PC-9 (cell line): ENCODE data around the gene POFUT2. TPM values are rescaled to one million over a fixed set of nuclear protein-coding genes. Genes with fewer than 3 reads are reported as not detected.

Source experiments
- BruUV-seq: library from RNA; stranded (reverse); fragments of 400-500 nt; replicated peaks from 2 replicates; lab custom pipeline; 2021; lab: Mats Ljungman, UMichigan
- CTCF ChIA-PET: fragments of 300-600 bp; sonication (Branson Sonifier 250); formaldehyde crosslinking; loops from one replicate; lab custom pipeline; 2022; ENCODE audit warnings: antibody characterized with exemption; lab: Charles Lee
- POLR2A ChIA-PET: fragments of 300-600 bp; sonication (Branson Sonifier 250); formaldehyde crosslinking; loops from one replicate; lab custom pipeline; 2022; ENCODE audit warnings: antibody characterized with exemption; ENCODE audit not compliant: unreplicated experiment; lab: Charles Lee
- DNase-seq, 2 experiments: peaks; one replicate each; pipeline versions ENCODE4 v3.0.0 to v3.0.0-alpha.2; 2015 to 2022; ENCODE audit warnings: mixed read lengths in 1 of 2
- H2AFZ ChIP-seq: fragments of 200-600 bp; sonication (generic); 2 replicates; pipeline ENCODE4 v1.8.1; 2017; ENCODE audit warnings: antibody characterized with exemption
- H3F3A ChIP-seq: fragments of 200-600 bp; sonication (generic); 2 replicates; pipeline ENCODE4 v1.8.1; 2017; ENCODE audit warnings: antibody characterized with exemption, mild to moderate bottlenecking, low read depth; ENCODE audit not compliant: insufficient read depth
- H3K27ac ChIP-seq: fragments of 200-600 bp; sonication (generic); 2 replicates; pipeline ENCODE4 v1.6.1; 2016; ENCODE audit warnings: mixed run types
- H3K27me3 ChIP-seq: fragments of 200-600 bp; sonication (generic); 2 replicates; pipeline ENCODE4 v1.6.1; 2016; ENCODE audit warnings: low read depth, mixed run types; ENCODE audit not compliant: insufficient read depth
- H3K36me3 ChIP-seq: fragments of 200-600 bp; sonication (generic); 2 replicates; pipeline ENCODE4 v1.6.1; 2016; ENCODE audit warnings: low read depth, mixed run types
- H3K4me1 ChIP-seq: fragments of 200-600 bp; sonication (generic); replicated peaks from 2 replicates; pipeline ENCODE4 v1.6.1; 2016; ENCODE audit warnings: mixed run types; ENCODE audit not compliant: insufficient read depth
- H3K4me2 ChIP-seq: fragments of 200-600 bp; sonication (generic); 2 replicates; pipeline ENCODE4 v1.6.1; 2017; ENCODE audit warnings: mixed run types
- H3K4me3 ChIP-seq: fragments of 200-600 bp; sonication (generic); 2 replicates; pipeline ENCODE4 v1.6.1; 2016; ENCODE audit warnings: mixed run types
- H3K79me2 ChIP-seq: fragments of 200-600 bp; sonication (generic); 2 replicates; pipeline ENCODE4 v1.6.1; 2017; ENCODE audit warnings: low read depth, mixed run types
- H3K9me2 ChIP-seq: fragments of 200-600 bp; sonication (generic); 2 replicates; pipeline ENCODE4 v1.8.1; 2017; ENCODE audit warnings: mild to moderate bottlenecking; ENCODE audit not compliant: insufficient read depth
- H3K9me3 ChIP-seq: fragments of 200-600 bp; sonication (generic); 2 replicates; pipeline ENCODE4 v1.8.1; 2016; ENCODE audit warnings: low read depth; ENCODE audit not compliant: insufficient read depth
- H4K20me1 ChIP-seq: fragments of 200-600 bp; sonication (generic); 2 replicates; pipeline ENCODE4 v1.8.1; 2017; ENCODE audit not compliant: insufficient read depth
- CTCF ChIP-seq: fragments of 200-600 bp; sonication (generic); conservative IDR thresholded peaks from 2 replicates; pipeline ENCODE4 v1.6.1; 2017; ENCODE audit warnings: mixed run types, antibody characterized with exemption, mild to moderate bottlenecking, moderate library complexity
- EZH2 ChIP-seq: fragments of 200-600 bp; sonication (generic); IDR thresholded peaks from 2 replicates; pipeline ENCODE4 v1.8.0; 2017; ENCODE audit warnings: antibody characterized with exemption, low read depth
- intact Hi-C: fragments of 100-400 bp; cut with micrococcal nuclease; formaldehyde crosslinking; loops from one replicate; pipeline ENCODE4 v1.10.0; 2022; ENCODE audit not compliant: unreplicated experiment
- total RNA-seq: library from RNA; stranded (reverse); gene quantifications from 2 replicates; pipeline ENCODE4 v1.2.3, GENCODE V29; 2021

The POFUT2 gene
- total RNA-seq, 1 experiment from 2014 or later, result 32.6 TPM

DNA sequence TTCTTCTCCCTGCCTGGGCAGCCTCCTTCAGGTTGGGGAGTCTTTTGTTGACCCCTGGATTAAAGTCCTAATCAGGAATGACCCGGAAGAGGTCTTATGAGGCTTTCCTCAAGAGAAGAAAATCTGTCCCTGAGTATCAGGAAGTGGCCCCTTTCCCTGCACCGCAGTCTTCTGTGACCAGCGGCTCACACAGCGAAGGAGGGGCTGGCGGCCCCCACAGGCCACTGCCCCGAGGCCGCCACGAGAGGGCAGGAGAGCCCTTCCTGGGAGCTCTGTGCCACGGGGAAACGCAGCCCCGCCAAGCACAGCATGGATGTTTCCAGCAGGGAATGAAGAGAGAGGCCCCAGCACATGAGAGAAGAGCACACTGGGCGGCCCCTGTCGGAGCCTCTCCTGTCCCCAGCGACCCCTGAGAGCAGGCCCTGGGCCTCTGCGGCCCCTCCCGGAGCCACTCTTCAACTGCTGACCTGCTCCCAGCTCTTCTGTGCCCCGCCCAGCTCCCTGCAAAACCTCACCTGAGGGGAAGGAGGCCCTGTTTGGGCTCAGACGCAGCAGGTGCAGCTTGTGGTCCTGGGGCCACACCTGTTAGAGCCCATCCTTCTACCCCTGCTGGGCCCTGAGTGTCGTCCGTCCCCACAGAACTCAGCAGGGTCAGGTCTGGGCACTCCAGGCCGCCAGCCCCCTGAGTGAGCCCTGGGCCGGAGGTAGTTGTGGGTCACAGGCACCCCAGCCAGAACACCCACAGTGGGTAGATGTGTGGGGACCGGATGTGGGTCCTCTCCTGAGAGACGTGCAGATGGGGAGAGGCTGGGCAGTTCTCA is 4.9 kb upstream of the POFUT2 start:
- Histone ChIP-seq H4K20me1 (no peaks in the 10 kb centered on the region), H3K27me3 (no peaks in the 10 kb centered on the region), H3K27ac (no peak overlapping the region), H3K79me2 (no peaks in the 10 kb centered on the region), H3K36me3 (no peaks in the 10 kb centered on the region), H2AFZ (no peak overlapping the region), H3K4me2 (no peak overlapping the region), H3K9me3 (no peaks in the 10 kb centered on the region), H3K4me1 (no peaks in the 10 kb centered on the region), H3F3A (peaks cover 5% of the 10 kb centered on the region; the same call in 1 of the 2 replicates), H3K9me2 (no peaks in the 10 kb centered on the region), H3K4me3 (no peak overlapping the region)
- intact Hi-C loops, result loop anchor here (1.0 to 2.0 kb wide), 6 partner anchors 72 to 528 kb away; no protein-coding TSS in a partner anchor
- no peak for TF ChIP-seq EZH2
- TF ChIP-seq CTCF, result peak; percentile 87
- ChIA-PET CTCF (no interaction called here), POLR2A (no interaction called here)
- no TSS peak for BruUV-seq
- DNase-seq, result peak; percentile 41 to 79

DNA sequence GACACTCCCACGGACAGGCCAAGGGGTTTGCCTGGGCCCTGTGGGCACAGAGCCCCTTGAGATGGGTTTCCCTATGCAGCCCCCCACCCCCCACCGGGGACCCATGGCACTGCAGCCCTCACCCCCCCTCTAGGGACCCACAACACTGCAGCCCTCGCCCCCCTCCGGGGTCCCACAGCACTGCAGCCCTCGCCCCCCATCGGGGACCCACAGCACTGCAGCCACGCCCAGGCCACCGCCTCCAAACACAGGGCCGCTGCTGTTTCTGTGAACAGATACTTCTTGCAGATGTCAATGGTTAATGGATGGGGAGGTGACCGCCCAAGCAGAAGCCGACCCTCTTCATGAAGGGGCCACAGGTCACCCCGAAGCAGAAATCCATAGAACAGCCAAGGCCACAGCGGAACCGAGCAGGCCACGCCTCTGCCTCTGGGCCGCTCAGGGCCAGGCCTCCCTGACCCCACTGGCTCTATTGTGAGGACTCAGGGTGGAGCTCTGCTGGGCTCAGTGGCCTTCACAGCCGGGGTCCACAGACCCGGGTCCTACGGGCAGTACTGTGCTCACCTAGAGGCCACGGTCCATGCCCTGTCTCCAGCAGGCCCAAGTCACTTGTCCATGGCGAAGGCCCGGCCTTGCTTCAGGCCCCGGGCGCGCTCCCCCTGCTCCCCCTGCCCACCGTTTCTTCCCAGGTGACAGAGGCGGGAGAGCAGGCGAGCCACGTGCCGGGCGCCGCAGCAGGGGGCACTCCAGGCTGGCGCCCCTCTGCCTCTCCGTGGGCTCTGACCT is 4.1 kb upstream of the POFUT2 start:
- ChIA-PET POLR2A (no interaction called here), CTCF (no interaction called here)
- Histone ChIP-seq H4K20me1 (no peaks in the 10 kb centered on the region), H3K9me2 (no peaks in the 10 kb centered on the region), H3K27ac (no peak overlapping the region), H2AFZ (no peak overlapping the region), H3K4me3 (no peak overlapping the region), H3K27me3 (no peaks in the 10 kb centered on the region), H3K4me2 (no peak overlapping the region), H3K79me2 (peaks cover under 1% of the 10 kb centered on the region; the same call in 1 of the 2 replicates), H3K4me1 (no peaks in the 10 kb centered on the region), H3K36me3 (no peaks in the 10 kb centered on the region), H3F3A (peaks cover 5% of the 10 kb centered on the region; the same call in 1 of the 2 replicates), H3K9me3 (no peaks in the 10 kb centered on the region)
- no peak for TF ChIP-seq EZH2
- no peak for TF ChIP-seq CTCF
- no peak for DNase-seq
- no TSS peak for BruUV-seq
- intact Hi-C loops, result loop anchor here (1.0 to 2.0 kb wide), 6 partner anchors 73 to 528 kb away; no protein-coding TSS in a partner anchor

DNA sequence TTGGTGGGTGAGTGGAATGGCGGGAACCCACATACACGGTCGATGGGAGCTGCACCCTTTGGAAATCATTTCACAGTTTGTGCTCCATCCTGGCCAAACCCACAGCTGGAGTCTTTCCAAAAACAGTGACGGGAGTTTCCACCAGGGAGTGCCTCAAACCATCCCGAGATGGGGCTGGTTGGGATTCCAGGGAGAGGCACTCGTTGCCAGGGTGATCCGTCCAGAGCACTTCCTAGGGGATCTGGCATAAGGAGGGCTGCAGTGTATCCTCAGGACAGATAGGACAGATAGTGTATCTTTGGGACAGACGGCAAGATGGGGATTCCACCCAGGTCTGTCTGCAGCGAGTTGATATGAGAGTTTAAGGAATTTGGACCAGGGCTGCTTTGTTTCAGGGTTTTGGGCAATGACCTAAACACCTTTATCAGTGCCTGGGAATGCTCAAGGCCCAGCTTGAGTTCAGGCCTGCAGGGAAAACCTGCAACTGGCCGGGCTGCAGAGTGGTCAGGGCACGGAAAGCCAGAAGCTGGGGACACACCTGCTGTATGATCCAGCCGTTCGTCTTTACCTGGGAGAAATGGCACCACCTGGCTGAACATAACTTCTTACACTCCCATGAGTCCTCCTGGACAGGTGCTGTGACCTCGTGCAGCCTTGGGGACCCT is 3.4 kb upstream of the POFUT2 start:
- POLR2A ChIA-PET, result no interaction called here
- Histone ChIP-seq H3K36me3 (no peaks in the 10 kb centered on the region), H3F3A (peaks cover 5% of the 10 kb centered on the region; the same call in 1 of the 2 replicates), H4K20me1 (no peaks in the 10 kb centered on the region), H3K79me2 (peaks cover 6% of the 10 kb centered on the region; the same call in 1 of the 2 replicates), H3K27me3 (no peaks in the 10 kb centered on the region), H2AFZ (no peak overlapping the region), H3K9me3 (no peaks in the 10 kb centered on the region), H3K4me2 (no peak overlapping the region), H3K4me3 (no peak overlapping the region), H3K4me1 (no peaks in the 10 kb centered on the region), H3K9me2 (no peaks in the 10 kb centered on the region), H3K27ac (no peak overlapping the region)
- no peak for TF ChIP-seq CTCF
- no peak for TF ChIP-seq EZH2
- CTCF ChIA-PET, result no interaction called here
- DNase-seq, result no peak
- intact Hi-C loops, result no loop called here
- no TSS peak for BruUV-seq
